GM03348 (cell line): Measurements from ENCODE around the gene CD164L2.
"Not testable (repeated sequence)": the region's sequence is repeated elsewhere in the genome, so short reads cannot be mapped to it uniquely, and the experiment has no call there.

Source experiments
- DNase-seq: peaks from one replicate; pipeline ENCODE4 v3.0.0; 2012; ENCODE audit warnings: low spot score

Gene CD164L2

DNA sequence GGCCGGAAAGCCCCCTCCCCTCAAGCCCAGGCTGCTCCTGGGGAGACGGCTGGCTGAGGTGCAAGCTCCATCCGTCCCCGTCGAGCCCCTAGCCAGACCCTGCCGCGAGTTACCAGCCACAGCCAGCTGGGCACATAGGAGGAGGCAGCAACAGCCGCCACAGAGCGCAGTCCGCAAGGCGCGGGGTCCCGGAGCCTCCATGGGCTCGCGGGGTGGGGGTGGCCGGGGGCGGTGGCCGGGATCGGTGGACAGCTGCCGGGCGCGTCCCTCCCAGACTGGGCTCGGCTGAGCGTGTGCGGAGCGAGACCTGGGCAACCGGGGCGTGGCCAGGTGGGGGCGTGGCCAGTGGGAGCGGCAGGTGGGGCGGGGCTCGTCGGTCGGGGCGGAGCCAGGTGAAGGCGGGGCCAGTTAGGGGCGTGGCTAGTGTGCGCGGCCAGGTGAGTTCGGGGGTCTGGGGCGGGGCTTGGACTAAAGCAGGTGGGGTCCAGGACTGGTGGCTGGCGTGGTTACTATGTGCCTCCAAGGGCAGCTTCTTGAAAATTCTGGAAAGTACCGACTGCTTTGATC lies at the start of gene CD164L2:
CD164L2 (minus strand) TSS at position 295 of the 567 bp plus-strand sequence; CDS start at position 201, 94 bp downstream.
- DNase-seq = no peak

GRCh38 chr1:27432725-27433124 lies 49.6 kb upstream of the CD164L2 start:
- not testable (repeated sequence) for DNase-seq

- no peak for DNase-seq
Measured at GRCh38 chr1:27431601-27431940, 48.4 kb upstream of the CD164L2 start.

DNA sequence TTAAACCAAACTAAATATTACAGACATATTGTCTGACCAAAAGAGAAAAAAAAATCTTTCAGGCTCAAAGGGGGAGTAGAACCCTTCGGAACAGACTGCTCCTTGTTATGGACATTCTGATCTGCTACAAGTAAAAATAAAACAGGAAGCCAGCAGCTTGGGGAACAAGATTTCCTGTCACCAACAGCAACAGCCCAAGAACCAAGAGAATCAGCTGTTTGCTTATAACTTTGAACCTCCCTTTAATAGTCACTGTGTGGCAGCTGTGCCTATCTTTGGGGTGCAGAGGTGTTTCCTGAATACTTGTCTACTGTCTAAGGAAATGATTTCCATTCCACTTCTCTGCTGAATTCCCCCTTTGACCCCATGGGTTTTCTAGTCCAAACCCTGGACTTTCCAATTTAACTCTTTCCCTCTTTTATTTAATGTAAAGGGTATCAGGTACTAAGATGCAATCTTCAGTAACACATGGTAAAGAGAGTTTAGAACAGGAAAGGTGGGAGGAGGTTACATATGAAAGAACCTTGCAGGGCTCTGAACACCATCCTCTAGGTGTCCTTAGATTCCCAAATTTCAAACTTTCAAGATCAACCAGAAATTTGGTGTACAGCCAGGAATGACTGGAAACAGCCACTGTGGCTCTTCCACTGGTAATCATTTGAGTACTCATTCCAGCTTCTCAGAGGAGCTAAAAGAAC lies 47.9 kb upstream of the CD164L2 start:
- no peak for DNase-seq

- no peak for DNase-seq
Measured at GRCh38 chr1:27429029-27429425, 45.9 kb upstream of the CD164L2 start.

GRCh38 chr1:27428316-27429028 lies 45.3 kb upstream of the CD164L2 start:
- no peak for DNase-seq

GRCh38 chr1:27427816-27428315 lies 44.7 kb upstream of the CD164L2 start:
- DNase-seq = no peak

DNA sequence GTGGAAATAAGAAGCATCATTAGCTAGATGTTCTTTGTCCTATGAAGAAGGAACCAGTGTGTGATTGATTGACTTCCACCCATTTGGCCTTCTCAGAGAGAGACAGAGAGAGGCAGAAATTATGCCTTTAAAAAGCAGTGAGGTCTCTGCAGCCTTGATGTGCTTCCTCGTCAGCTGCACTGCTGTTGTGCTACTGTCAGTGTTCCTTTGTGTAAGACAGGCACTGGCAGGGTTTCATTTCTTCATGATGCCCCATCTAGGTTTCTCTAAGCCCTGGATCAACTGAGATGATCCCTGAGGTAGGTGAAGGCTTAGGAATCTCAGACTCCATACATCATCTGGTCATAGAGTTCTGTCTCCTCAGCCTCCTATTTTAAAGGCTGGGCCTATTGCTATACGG lies 44.2 kb upstream of the CD164L2 start:
- no peak for DNase-seq

DNA sequence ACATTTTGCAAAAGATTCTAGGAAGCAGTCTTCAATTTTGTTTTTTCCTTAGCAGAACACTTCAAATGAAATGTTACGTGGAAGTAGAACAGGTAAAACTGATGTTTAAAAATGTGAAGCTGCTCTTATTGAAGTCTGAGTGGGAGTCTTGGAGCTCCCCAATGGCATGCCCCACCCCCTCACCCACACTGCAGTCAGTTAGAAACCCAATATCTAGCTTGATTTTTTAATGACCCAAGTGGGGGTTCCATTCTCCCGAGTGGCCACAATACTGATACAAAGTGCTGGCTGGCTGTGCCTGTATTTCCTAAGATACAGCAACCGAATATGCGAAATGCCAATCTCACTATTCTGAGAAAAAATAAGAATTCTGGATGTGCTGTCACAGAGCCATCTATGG lies 40.6 kb upstream of the CD164L2 start:
- DNase-seq = no peak

DNA sequence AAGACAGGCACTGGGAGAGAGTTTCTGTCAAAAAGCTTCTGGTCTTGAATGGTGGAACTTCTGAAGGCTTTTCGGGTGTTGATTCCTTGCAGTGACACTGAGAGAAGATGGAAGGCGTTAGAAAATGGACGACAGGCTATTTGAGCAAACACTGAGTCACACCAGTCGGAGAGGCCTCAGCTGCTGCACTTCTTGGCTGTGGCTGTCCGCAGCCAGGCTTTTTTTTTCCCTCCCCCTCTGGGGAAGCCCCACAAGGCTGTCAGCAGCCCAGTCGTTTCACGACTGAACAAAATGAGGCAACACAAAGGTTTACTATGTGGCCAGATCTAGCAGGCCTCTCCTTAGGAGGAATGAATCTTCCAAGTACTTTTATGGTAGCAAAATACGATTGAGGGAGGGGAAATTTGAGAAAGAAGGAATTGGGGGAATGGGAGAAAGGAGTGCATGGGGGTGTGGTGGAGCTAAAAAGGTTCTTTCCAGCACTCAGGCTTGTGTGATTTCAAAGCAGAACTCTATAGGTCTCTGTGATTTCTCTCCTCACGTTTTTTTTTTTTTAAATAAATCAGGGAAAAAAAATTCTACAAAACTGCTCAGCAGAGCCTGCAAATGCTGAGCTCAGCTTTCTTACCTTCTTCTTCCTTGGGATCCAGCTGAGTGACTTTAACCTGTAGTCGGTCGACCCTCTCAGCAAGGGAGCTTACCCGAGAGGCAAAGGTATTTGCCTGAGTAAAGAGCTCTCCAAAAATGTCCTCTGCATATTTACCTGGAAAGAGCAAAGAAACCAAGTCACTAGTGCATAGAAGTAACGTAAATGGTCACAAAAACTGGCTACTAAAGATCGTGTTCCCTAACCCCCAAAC lies 35.4 kb upstream of the CD164L2 start:
- peak; percentile 92 for DNase-seq

DNA sequence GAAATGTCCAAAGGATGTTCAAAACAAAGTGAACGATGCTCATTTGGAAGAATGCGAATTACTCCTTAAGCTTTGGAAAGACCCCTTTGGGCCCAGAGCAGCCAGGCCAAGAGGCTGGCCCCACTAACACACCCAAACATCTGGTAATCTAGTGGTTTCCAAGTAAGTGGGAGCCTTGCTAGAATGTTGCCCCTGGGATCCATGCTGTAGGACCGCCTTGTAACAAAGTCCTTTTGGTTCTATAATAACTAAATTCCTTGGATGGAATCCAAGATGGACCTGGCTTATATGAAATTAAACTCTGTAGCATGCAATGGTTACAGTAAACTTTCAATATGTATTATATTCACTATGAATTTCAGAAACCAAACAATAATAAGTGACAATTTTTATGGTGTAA lies 34.6 kb upstream of the CD164L2 start:
- no peak for DNase-seq

DNA sequence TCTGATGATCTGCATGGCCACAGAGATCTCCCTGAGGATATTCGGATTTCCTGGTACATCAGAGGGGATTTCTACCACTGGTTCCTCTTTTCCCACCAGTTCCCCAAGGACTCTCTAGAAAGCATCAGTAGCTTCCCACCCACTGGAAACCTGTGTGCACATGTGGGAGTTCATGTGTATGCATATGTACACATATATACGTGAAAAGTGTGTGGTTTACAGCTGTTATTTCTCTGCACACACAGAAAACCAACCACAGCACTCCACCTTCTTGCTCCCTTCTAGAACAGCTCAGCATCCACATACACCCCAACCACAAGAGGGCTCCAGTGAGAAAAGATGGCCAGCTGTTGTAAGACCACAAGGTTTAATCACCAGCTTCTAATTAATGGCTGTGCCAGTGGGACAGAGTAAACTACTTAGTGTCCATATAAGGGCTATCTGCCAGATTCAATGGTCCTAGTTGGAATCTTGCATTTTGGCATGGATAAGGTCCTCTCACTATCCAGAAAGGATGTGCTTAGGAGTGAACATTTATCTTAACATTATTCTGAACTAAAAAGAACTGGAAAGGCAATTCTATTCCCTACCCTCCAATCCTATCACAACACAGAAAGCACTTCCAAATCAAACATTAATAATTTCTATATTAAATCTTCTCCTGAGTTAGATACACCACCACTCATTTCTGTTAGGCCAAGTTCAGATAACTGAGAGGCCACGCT lies 33.4 kb upstream of the CD164L2 start:
- peak; percentile 57 for DNase-seq

- DNase-seq = no peak
Measured at GRCh38 chr1:27414091-27414490, 31.0 kb upstream of the CD164L2 start.

DNA sequence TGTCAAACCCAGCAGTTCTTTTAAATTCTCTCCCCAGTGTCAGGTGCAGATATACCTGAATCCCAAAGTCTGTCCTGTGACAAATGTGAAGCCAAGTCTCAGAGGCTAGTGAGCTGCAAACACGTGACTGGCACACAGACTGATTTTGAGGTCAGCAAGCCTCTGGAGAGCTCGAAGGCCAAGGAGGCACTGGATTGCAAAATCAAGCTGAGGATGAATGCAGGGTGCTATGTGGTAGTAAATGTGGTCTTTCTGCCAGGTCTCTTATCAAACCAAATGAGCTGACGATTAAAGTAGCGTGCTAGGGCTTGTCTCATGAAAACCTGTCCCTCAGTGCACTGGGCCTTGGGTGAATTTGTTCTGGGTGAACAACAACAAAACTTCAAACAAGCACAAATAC lies 29.9 kb upstream of the CD164L2 start:
- DNase-seq = no peak

DNA sequence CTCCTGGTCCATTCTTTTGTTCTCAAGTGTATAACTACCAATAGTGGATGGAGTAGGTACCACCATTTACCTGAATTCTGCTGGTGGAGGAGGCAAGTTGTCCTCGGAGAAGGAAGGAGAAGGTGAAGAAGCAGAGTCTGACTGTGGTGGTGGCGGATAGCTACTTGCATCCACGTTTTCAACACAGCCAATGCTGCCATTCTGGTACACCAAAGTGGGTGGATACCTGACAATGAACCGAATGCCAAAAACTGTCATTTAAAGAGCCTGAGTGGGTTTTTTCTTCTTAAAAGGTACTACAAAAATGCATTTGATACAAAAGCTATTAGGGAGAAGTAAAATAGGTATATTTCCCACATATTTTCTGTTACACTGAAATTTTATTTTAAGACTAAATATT lies 29.4 kb upstream of the CD164L2 start:
- DNase-seq = no peak

DNA sequence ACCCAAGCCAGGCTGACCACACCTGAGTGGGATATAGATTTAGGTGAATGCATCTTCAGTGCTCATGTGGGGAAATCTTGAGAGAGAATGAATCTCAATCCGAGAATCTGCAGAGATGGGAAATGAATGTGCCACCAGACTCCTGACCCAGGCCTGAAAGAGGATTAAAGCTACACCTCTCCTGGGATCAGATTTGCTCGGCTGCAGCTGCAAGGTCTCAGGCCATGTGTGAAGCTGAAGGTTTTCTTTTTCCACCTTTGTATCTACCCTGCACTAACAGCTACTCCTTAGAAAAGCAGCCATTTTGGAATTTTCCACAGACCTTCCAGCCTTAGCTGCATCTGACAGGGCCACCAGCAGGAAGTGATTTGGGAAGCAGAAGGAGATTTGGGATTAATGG lies 27.6 kb upstream of the CD164L2 start:
- no peak for DNase-seq

- no peak for DNase-seq
Measured at GRCh38 chr1:27409669-27410068, 26.5 kb upstream of the CD164L2 start.

GRCh38 chr1:27408151-27408550 lies 25.0 kb upstream of the CD164L2 start:
- DNase-seq = no peak

DNA sequence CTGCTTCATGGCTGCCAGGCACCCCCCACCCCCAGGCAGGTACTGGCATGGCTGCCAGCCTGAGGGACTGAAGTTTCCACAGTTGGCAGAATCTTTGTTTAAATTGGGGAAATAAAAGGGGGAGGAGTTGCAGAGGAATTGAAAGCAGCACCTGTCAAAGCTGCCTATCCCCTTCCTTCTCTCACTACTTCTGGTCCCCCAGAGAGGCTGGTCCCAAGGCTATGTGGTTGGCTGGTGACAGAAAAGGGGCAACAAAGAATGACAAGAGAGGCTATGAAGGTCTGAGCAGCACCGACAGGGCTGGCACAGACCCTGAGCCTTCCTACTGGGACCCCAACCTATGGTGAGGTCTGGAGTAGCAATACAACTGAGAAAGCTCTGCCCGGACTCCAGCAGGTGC lies 23.7 kb upstream of the CD164L2 start:
- DNase-seq = not testable (repeated sequence)

GRCh38 chr1:27406362-27406680 lies 23.2 kb upstream of the CD164L2 start:
- DNase-seq = no peak

GRCh38 chr1:27405598-27406361 lies 22.6 kb upstream of the CD164L2 start:
- not testable (repeated sequence) for DNase-seq
